Cerebellar nuclear complex (tissue), 1 donor: Measurements from ENCODE around the gene ZNF554.

Source experiments
- DNase-seq, 2 experiments: peaks; one replicate each; lab custom pipeline; 2025; lab: John Stamatoyannopoulos, UW

ZNF554 gene

DNA sequence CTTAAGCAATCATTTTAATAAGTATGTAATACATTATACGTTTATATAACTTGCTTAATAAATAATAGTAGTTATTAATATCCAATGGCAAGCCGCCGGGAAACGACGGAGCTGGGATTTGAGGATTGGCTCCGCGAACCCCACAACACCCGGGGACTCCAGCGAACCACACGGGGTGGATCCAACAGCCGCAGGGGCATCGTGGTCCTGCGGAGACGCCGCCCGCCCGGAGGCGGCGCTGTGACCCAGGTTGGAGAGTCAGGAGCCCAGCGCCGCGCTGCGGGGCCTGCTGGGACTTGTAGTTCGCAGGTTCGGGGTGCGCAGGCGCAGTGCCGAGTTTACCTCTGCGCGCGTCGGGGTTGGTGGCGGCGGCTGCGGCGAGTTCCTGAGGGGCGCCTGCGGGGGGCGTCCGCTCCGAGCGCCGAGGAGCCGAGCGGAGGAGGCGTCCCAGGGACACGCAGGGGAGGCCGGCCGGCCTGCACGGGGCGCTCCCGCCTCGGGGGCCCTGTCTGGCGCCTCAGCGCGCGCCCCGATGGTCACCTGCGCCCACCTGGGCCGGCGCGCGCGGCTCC lies at the start of gene ZNF554:
Gene ZNF554, plus strand, starts transcription at position 329 of the 572 bp plus-strand sequence. Its CDS starts 204 bp downstream, at position 533.
- DNase-seq, result peak; percentile 39 to 80

DNA sequence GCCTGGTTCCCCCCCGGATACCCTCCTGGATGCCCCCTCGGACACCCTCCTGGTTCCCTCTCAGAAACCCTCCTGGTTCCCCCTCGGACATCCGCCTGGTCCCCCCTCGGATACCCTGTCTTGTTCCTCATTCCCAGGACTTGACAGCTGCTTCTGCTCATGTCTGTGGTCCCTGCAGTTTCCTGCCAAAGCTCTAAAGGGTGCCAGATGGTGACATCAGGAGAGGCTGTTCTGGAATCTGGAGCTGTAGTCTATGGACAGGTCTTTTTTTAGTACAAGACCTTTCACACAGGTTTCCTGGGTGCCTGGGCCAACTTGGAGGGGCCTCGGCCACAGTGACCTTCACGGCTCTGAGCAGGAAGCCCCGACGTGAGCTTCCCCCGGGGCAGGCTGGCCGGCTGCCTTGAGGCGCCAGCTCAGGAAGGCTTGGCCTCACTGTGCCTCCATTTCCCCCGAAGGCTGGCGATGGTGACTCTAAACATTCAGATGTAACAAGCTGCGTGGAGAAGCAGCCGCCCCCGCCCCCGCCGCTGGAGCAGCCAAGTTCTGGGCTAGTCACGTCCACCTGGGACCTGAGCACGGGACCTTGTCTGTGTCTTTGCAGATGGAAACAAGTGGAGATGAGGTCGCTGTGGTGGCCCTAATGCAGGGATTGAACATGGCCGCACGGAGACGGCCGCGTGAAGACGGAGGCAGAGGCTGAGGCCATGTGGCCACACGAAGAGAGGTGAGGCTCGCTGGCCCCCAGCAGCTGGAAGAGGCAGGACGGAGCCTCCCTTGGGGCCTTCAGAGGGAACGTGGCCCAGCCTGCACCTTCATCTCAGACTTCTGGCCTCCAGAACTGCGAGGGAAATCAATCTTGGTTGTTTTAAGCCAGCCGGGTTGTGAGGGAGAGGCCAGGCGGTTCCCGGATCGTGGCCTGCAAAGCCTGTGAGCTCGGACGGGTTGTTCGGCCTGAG lies 49.3 kb upstream of the ZNF554 start:
- DNase-seq, result no peak

DNA sequence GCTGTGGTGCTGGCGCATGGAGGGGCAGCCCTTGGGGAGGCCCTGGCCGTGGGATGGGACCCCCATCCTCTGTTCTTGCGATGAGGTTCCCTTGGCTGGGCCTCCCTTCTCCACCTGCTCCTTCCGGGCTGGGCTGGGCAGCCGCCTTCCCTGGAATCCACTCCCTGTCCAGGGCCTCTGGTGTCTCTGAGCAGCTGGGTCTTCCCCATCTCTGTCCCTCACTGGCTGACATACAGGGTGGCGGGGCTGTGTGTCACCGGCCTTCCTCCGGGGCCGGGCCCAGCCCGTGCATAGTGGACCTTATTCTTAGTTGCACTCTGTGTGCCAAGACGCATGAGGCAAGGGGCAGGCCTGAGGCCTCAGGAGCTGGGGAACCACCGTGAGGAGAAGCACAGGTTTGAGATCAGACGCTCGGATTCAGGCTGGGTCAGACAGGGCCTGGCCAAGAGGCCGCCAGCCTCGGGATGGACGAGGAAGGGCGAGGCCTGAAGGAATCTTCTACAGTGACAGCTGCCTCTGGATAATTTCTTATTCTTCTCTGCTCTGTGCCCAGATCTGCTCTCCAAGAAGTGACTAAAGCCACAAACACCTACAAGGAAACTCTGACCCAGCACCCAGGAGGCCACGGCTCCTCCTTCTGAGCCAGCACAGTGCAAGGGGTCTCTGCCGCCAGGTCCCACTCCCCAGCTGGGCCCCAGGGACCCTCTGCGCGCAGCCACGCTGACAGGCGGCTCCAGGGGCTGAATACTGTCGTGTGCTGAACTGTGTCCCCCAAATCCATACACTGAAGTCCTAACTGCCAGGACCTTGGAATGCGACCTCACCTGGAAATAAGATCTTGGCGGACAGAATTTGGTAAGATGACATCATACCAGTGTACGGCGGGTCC lies 47.6 kb upstream of the ZNF554 start:
- DNase-seq, result no peak

DNA sequence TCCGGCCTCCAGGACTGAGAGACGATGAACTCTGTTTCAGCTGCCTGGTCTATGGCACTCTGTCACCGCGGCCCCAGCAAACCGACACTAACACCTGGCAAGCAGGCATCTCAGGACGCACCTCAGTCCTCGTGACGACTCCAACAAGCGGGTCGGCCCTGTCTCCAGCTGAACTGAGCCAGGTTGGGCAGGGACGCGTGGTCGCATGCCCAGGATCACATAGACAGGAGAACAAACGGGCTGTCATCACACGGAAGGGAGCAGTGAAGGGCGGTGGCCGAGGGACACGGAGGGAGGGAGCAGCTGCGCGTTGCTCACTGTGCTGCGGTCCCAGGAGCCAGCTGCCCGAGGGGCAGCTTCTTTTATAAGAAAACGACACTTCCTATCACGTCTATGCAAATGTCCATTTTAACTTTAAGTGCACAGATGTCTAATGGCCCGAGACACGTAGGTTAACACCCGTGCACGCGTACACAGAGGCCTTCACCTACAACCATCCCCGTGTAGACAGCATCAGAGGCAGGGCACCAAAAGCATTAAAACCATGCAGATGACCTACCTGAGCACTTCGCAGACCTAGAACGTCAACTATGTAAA lies 45.5 kb upstream of the ZNF554 start:
- DNase-seq, result no peak

DNA sequence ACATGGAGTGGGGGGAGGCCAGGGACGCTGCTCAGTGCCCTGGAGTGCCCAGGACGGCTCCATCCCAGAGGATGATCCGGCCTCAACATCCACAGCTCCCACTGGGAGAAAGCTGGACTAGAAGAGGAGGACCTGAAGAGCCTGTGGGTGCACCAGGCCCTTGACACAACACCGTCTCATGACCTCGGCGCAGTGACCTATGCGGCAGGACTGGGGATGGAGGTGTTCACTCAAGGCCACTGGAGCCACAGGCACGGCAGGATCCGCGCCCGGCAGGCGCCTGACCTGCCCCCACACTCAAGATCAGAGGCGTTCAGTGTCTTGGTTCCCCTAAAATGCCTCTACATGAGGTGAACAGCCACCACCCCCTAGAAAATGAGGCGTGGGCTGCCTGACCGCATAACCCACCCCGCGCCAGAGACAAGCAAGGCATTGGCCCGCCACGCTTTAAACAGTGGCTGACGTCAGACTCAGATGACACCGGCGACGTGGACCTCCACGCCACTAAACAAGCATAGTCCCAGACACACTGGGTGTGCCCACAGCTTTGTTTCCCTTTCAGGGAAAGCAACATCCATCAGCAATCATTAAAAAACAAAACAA lies 44.6 kb upstream of the ZNF554 start:
- no peak for DNase-seq

DNA sequence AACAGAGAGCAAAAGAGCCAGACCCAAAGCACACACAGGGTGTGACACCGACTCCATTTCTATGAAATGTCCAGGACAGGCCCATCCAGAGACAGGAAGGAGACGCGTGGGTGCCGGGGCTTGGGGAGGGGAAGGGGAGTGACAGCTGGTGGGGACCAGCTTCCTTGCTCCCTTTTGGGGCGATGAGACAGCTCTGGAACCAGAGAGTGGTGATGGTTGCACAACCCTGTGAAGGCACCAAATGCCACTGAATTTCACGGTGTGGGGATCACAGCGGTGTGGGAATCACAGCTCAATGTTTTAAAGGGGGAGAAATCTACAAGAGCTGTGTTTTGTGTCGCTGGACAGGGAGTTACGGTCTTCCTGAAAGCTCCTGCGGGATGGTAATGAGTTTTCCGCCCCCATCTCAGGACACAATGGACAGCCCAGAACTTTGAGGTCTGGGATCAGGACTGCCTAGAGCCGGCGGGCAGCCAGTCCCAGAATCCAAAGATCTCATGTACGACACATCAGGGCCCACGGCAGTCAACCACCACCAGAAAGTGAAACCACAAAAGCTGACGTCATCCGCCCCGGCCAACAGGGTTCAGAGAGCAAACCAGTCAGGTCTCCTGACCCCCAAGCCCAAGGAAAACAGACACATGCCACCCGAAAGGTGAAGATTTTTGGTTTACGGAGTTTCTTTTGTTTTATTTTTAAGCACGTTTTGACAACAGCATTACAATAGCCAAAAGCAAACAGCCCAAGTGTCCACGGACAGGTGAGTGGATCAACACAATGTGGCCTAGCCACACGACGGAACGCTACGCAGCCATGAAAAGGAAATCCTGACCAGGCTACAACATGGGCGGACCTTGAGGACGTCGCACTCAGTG lies 43.9 kb upstream of the ZNF554 start:
- DNase-seq, result no peak

DNA sequence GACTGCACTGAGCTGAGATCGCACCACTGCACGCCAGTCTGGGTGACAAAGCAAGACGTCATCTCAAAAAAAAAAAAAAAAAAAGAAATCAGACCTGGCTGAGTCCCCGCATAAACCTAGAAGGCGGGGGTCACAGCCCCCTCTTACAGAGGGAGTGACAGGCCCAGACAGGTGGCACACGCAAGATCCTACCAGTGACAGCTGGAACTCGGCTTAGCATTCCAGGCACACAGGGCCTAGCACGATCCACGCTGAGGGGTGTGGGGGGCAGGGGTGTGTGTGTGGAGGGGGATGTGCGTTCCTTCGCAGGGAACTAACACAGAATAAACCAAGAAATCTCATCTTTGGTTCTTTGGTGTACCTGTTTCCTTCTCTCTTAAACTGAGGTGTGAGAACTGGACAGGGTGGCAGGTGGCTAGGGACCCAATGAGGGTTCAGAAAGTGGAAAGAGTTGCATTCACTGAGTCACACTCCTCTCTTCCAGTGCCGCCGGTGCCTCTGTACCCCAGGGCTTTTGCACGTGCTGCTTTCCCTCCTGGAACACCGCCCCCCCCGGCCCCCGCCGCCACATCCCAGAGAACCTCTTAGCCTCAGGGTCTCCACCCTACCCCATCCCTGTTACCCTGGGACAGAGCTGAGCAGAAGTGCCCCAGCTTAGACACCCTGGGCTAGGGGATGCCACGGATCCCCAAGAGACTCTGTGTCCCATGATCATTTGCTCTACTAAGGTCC lies 41.5 kb upstream of the ZNF554 start:
- DNase-seq, result no peak

DNA sequence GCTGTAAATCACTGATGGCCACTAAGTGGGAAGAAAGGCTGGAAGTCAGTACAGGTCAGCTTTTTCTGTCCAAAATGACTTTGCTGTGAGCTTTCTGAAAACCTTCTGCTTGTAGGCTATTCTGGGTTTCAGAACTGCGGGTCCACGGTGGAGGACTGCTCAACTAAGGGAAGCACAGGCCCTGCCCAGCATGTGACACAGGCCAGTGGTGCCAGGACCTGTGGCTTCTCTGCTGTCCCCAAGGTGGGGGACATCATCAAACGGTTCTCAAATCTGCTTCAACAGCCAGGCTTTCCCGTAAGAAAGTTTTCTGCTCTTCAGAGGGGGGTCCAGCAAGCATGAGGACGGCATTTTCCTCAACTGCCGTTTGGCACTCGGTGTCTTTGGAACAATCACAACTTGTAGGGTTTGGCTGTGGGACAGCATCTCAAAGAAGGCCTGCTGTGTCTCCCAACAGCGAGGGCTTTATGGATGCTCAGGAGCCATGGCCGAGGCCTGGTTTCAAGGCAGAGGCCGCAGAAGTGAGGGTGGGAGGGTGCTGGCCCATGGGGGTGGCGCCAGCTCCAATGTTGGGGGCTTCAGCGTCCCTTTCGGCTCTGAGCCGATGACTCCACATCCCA lies 40.4 kb upstream of the ZNF554 start:
- DNase-seq, result no peak

DNA sequence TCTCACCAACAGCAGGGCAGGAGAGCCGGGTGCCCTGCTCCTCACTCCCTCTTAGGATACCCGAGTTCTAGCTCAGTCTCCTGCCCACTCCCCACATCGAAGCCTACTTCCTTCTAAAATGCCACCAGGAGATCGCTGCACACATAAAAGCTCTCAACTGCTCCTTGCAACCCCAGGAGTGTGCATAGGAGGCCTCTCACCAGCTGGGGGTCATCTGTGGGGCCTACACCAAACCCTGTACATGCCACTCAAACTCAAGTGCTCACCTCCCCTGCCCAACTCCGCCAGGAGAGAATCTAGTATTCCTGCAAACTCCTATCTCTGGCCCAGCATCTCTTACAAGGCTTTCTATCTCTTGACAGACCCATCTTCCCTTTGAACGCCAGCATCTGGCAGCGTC lies 39.4 kb upstream of the ZNF554 start:
- no peak for DNase-seq

DNA sequence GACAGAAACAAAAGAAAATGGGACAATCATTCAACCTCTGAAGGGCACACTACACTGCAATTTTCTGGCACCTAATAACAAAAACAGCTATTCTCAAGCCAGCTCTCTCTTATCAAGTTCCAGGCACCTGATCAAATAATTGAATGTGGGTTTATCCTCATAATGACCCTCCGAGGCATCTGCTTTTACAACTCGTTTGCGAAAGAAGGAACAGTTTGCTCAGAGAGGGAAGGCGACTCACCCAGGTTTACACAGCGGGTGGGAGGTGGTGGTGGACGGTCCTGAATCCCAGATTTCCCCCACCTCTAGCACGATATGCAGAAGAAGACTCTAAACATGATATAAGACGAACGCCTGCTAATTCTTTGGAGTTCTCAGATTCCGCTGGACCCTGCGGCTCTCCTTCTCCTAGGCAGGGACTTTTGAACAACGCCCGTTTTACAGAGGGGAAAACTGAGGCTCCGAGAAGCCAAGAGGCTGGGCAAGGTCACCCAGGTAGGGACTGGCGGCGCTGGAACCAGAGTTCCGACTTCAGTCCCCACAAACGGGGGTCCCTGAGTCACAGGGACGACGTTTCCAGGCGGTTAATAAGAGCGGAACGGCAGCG lies 37.2 kb upstream of the ZNF554 start:
- no peak for DNase-seq

DNA sequence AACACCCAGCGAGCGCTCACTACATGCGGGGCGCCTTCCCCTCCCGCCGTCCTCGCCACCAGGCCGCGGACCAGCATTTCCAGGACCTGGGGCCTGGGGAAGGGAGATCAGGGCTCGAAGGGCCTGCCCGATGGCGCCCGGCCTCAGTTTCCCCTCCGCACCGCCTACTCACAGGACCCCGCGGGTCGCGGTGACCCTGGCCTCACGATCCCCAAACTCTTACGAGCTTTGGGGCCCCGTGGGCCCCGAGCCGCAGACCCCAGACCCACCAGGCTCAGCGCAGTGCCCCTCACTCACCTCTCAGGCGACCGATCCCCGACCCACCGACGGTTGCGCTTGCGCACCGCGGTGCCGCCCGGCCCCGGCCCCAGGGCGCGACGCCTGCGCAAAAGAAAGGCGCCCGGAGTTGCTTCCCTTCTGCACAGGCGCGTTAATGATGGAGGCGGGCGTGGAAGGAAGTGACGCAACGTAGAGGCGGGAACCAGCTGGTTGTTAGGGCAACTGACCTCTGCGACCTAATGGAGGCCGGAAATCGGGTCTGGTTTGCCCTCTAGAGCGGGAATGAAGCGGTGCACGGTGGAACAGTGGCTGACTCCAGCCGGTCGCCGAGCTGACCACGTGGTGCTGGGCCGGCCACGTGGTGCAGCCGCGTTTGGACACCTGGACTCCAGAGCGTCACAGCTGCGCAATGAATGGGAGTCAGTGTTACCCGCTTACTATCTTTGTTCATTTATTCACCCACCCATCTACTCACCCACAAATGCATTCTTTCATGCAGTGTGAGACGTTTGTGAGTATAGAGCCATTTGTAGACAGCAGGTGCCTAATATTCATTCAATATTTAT lies 36.5 kb upstream of the ZNF554 start, which contains the start of gene SGTA:
Gene SGTA, minus strand, starts transcription at position 338 of the 845 bp plus-strand sequence. CDS start 14,205 bp downstream, outside the sequence.
- peak; percentile 74 to 93 for DNase-seq

DNA sequence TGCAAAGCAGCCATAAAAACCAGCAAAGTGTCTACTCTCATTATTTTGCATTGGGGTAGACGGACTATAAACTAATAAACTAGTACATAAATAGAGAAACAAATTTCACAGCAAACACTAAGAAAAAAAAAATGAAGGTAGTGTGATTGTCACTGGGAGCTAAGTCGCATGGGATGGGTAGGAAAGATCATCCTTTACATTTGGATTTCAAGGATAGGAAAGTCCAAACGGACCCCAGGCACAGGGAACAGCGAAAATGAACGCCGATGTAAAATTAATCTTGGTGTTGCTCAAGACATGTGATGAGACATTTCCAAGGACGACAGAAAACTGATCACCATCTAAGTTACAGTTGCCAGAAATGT lies 35.9 kb upstream of the ZNF554 start:
- no peak for DNase-seq

DNA sequence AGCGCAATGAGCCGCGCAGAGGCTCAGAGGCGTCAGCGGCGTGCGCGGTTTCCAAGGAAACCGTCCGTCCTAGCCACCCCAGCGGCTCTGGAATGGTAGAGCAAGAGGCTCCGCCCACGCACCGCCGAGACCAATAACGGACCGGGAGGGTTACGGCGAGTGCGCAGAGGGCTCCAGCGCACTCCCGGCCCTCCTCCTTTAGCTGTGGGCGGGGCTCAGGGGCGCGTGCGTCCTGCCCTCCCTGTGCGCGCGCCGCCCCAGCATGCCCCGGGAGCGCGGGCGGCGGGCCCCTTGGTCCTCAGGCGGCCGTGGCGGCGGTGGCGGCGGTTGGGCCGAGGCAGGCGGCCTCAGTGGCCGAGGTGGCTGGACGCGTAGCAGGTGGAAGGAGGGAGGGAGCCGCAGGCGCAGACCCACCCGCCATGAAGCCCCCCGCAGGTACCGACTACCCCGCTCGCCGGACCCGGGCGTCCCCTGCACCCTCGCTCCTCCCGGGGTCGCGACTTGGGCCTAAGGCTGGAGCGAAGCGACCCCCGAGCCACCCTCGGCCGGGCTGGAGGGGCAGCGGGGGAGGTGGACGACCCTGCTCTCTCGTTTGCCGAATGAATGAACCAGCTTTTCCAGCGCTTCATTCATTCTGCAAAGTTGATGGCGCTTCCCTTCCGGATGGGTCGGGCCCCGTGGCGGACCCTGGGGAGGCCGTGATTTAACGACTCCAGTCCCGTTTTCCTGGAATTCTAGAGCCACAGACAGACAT lies 34.2 kb upstream of the ZNF554 start, which contains the start of gene THOP1:
Gene THOP1, plus strand, starts transcription at position 260 of the 754 bp plus-strand sequence. Its CDS starts 160 bp downstream, at position 420.
- DNase-seq, result peak; percentile 81 to 95

DNA sequence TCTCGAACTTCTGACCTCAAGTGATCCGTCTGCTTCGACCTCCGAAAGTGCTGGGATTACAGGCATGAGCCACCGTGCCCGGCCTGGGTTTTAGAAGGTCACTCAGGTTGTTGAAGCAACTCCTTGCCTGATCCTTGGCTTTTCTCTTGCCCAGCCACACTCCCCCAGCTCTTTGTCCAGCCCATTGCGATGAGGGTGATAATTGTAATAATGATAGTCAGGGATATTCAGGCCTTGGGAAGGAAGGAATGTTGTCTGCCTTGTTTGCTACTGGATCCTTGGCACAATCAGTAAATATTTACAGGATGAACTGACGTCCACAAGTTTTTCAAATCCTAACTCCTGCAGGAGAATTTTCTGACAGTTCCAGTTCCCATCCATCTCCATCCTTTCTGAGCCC lies 32.6 kb upstream of the ZNF554 start:
- no peak for DNase-seq

DNA sequence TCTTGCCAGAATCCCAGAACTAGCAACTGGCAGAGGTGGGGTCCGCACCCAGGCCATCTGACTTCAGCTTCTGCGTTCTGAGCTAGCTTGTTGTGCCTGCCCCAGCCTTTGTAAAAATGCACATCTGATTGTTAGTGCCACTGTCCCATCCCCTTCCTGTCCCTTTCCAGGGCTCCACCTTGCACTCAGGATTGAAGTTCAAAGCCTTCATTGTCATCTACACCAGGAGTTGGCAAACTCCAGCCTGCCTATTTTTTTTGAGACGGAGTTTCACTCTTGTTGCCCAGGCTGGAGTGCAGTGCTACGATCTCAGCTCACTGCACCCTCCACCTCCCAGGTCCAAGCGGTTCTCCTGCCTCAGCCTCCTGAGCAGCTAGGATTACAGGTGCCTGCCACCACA lies 31.4 kb upstream of the ZNF554 start:
- DNase-seq, result no peak

DNA sequence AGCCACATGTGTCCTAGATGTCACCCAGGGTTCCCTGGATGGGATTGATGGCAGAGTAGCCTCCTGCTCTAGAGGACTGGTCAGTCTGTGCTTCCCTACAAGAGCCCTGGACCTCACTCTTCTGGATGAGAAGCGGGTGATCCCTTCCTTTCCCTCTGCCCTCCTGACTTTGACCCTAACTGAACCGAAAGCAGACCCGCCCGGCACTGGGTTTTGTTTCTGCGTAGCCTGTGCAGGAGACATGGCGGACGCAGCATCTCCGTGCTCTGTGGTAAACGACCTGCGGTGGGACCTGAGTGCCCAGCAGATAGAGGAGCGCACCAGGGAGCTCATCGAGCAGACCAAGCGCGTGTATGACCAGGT lies 29.5 kb upstream of the ZNF554 start:
- DNase-seq, result no peak
